K562 (cell line): Measurements from ENCODE around the gene ZP3. TPM values are rescaled to one million over a fixed set of nuclear protein-coding genes. Genes with fewer than 3 reads are reported as not detected.

Source experiments
- CHD1 ChIP-seq: fragments of 200-600 bp; sonication (generic); IDR thresholded peaks from one replicate; pipeline ENCODE4 v1.6.1; 2012; ENCODE audit warnings: mild to moderate bottlenecking, moderate library complexity, low read length, inconsistent platforms
- HDAC1 ChIP-seq, 2 experiments: fragments of 450-650 bp; IDR thresholded peaks; 2 replicates each; pipeline ENCODE4 v1.6.1; 2016 to 2017; ENCODE audit warnings: inconsistent platforms in 1 of 2, mild to moderate bottlenecking in 1 of 2, moderate library complexity in 1 of 2
- NFYB ChIP-seq: IDR thresholded peaks from 2 replicates; pipeline ENCODE4 v1.6.1; 2011; ENCODE audit warnings: mild to moderate bottlenecking, moderate library complexity; ENCODE audit not compliant: insufficient read length; ENCODE audit errors: extremely low read depth
- RNF2 ChIP-seq: sonication (generic); IDR thresholded peaks from 2 replicates; pipeline ENCODE4 v1.6.1; 2016
- ZNF12 ChIP-seq: sonication (generic); formaldehyde crosslinking; IDR thresholded peaks from 2 replicates; pipeline ENCODE4 v1.4.0; 2020; ENCODE audit warnings: mild to moderate bottlenecking, missing genetic modification reagents
- ZNF24 ChIP-seq: fragments of 450-650 bp; IDR thresholded peaks from 2 replicates; pipeline ENCODE4 v1.6.1; 2016
- polyA plus RNA-seq, 8 experiments: library from polyadenylated mRNA; depleted of rRNA in 4 of 8; stranded (reverse) in 5 of 8; unstranded in 3 of 8; fragments of >200 nt; fragmentation: Nextera tagmentation in 2 of 8; fragmentation: Illumina TruSeq in 1 of 8; extraction: Ambion mirVana in 2 of 8; extraction: Trizol in 1 of 8; gene quantifications; 2 replicates each; pipeline versions ENCODE4 v1.2.1 to v1.2.3, GENCODE V29; 2011 to 2014; ENCODE audit warnings: inconsistent platforms in 1 of 8, missing spikeins in 1 of 8
- total RNA-seq, 7 experiments: library from RNA; depleted of rRNA in 6 of 7; stranded (reverse); fragments of >200 nt in 6 of 7; fragmentation: Illumina TruSeq in 2 of 7; extraction: Trizol in 2 of 7; gene quantifications; 2 replicates each; pipeline versions ENCODE4 v1.2.1 to v1.2.3, GENCODE V29; 2011 to 2021; ENCODE audit warnings: low replicate concordance in 1 of 7
- TF ChIP-seq, protein P1 (sequence below), 3 experiments: fragments of 200-800 bp in 1 of 3; fragments of 250-450 bp in 1 of 3; fragments of 450-650 bp in 1 of 3; sonication (Bioruptor Pico) in 1 of 3; sonication (Bioruptor generic) in 1 of 3; formaldehyde crosslinking in 1 of 3; IDR thresholded peaks; 2 replicates each; pipeline versions ENCODE4 v1.6.1 to v1.8.0; 2016 to 2022; ENCODE audit warnings: mild to moderate bottlenecking in 2 of 3, missing genetic modification characterization in 2 of 3, missing compliant biosample characterization in 1 of 3, moderate library complexity in 1 of 3
- TF ChIP-seq, protein P2 (sequence below): fragments of 450-650 bp; IDR thresholded peaks from 2 replicates; pipeline ENCODE4 v1.6.1; 2016
- TF ChIP-seq, protein P3 (sequence below): fragments of 450-650 bp; formaldehyde crosslinking; conservative IDR thresholded peaks from 2 replicates; pipeline ENCODE4 v1.4.0; 2022; ENCODE audit warnings: mild to moderate bottlenecking, missing genetic modification characterization
- TF ChIP-seq, protein P4 (sequence below), 2 experiments: IDR thresholded peaks in 1 of 2; conservative IDR thresholded peaks in 1 of 2; 2 replicates each; pipeline ENCODE4 v1.6.1; 2016; ENCODE audit warnings: low read depth in 2 of 2, mild to moderate bottlenecking in 1 of 2, missing compliant biosample characterization in 1 of 2, missing genetic modification characterization in 1 of 2, moderate library complexity in 1 of 2
- TF ChIP-seq, protein P5 (sequence below): sonication (generic); formaldehyde crosslinking; IDR thresholded peaks from 2 replicates; pipeline ENCODE4 v1.8.0; 2022; ENCODE audit warnings: missing genetic modification reagents, mild to moderate bottlenecking, moderate library complexity, borderline replicate concordance
- TF ChIP-seq, protein P6 (sequence below): fragments of 250-450 bp; sonication (Bioruptor Pico); IDR thresholded peaks from 2 replicates; pipeline ENCODE4 v1.5.0; 2021; ENCODE audit warnings: mild to moderate bottlenecking, borderline replicate concordance

ZP3 gene
- total and polyA plus RNA-seq, 9 of the 15 experiments (the other 6 are each of a cell fraction or from before 2014, with no cell fraction given), result 1.4 to 3.8 (median 2.4) TPM

DNA sequence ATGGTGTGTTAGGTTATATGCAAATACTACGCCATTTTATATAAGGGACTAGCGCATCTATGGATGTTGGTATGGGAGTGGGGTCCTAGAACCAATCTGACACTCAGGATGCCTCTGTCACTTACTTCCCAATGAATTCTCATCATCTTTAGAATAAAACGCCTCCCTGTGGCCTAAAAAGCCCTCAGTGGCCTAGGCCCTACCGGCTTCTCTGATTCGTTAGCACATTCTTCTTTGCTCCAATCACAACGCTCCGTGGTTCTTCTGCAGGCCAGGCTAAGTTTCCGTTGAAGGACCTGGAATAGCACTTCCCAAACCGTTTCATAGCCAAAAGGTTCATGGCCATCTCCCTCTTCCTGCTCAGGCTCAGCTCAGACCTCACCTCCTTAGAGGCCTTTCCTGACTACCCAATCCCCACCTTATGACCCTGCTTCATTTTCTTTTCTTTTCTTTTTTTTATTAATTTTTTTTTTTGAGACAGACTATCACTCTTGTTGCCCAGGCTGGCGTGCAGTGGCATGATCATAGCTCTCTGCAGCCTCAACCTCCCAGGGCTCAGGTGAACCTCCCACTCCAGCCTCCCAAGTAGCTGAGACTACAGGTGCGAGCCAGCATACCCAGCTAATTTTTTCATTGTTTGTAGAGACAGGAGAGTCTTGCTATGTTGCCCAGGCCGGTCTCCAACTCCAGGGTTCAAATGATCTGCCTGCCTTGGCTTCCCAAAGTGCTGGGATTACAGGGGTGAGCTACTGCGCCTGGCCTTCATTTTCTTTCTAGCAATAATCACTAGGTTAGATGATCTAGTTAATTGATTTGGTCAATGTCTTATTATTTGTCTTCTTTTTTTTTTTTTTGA lies 41.4 kb upstream of the ZP3 start (continued):
- TF ChIP-seq, protein P1, sequence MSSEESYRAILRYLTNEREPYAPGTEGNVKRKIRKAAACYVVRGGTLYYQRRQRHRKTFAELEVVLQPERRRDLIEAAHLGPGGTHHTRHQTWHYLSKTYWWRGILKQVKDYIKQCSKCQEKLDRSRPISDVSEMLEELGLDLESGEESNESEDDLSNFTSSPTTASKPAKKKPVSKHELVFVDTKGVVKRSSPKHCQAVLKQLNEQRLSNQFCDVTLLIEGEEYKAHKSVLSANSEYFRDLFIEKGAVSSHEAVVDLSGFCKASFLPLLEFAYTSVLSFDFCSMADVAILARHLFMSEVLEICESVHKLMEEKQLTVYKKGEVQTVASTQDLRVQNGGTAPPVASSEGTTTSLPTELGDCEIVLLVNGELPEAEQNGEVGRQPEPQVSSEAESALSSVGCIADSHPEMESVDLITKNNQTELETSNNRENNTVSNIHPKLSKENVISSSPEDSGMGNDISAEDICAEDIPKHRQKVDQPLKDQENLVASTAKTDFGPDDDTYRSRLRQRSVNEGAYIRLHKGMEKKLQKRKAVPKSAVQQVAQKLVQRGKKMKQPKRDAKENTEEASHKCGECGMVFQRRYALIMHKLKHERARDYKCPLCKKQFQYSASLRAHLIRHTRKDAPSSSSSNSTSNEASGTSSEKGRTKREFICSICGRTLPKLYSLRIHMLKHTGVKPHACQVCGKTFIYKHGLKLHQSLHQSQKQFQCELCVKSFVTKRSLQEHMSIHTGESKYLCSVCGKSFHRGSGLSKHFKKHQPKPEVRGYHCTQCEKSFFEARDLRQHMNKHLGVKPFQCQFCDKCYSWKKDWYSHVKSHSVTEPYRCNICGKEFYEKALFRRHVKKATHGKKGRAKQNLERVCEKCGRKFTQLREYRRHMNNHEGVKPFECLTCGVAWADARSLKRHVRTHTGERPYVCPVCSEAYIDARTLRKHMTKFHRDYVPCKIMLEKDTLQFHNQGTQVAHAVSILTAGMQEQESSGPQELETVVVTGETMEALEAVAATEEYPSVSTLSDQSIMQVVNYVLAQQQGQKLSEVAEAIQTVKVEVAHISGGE (CRISPR knock-in tag; IDR thresholded peaks at IDR 0.05), result peak in 1 of 3 experiments; percentile 62; a peak in 1 of 6 replicates
- TF ChIP-seq ZNF24, result no peak
- TF ChIP-seq ZNF12 (CRISPR knock-in tag), result no peak
- TF ChIP-seq, protein P2, sequence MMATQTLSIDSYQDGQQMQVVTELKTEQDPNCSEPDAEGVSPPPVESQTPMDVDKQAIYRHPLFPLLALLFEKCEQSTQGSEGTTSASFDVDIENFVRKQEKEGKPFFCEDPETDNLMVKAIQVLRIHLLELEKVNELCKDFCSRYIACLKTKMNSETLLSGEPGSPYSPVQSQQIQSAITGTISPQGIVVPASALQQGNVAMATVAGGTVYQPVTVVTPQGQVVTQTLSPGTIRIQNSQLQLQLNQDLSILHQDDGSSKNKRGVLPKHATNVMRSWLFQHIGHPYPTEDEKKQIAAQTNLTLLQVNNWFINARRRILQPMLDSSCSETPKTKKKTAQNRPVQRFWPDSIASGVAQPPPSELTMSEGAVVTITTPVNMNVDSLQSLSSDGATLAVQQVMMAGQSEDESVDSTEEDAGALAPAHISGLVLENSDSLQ, result peak; percentile 85
- TF ChIP-seq, protein P3, sequence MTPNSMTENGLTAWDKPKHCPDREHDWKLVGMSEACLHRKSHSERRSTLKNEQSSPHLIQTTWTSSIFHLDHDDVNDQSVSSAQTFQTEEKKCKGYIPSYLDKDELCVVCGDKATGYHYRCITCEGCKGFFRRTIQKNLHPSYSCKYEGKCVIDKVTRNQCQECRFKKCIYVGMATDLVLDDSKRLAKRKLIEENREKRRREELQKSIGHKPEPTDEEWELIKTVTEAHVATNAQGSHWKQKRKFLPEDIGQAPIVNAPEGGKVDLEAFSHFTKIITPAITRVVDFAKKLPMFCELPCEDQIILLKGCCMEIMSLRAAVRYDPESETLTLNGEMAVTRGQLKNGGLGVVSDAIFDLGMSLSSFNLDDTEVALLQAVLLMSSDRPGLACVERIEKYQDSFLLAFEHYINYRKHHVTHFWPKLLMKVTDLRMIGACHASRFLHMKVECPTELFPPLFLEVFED (CRISPR knock-in tag), result peak; percentile 69; the same call in 1 of the 2 replicates
- peak; percentile 78 for TF ChIP-seq NFYB
- TF ChIP-seq, protein P4, sequence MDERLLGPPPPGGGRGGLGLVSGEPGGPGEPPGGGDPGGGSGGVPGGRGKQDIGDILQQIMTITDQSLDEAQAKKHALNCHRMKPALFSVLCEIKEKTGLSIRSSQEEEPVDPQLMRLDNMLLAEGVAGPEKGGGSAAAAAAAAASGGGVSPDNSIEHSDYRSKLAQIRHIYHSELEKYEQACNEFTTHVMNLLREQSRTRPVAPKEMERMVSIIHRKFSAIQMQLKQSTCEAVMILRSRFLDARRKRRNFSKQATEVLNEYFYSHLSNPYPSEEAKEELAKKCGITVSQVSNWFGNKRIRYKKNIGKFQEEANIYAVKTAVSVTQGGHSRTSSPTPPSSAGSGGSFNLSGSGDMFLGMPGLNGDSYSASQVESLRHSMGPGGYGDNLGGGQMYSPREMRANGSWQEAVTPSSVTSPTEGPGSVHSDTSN (CRISPR knock-in tag; IDR thresholded peaks at IDR 0.05; ENCODE audit: low read depth), result no peak
- TF ChIP-seq, protein P4 (tag; conservative IDR thresholded peaks at IDR 0.05; ENCODE audit: low read depth), result no peak
- TF ChIP-seq CHD1, result no peak
- TF ChIP-seq, protein P5, sequence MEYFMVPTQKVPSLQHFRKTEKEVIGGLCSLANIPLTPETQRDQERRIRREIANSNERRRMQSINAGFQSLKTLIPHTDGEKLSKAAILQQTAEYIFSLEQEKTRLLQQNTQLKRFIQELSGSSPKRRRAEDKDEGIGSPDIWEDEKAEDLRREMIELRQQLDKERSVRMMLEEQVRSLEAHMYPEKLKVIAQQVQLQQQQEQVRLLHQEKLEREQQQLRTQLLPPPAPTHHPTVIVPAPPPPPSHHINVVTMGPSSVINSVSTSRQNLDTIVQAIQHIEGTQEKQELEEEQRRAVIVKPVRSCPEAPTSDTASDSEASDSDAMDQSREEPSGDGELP (CRISPR knock-in tag), result no peak
- TF ChIP-seq, protein P6, sequence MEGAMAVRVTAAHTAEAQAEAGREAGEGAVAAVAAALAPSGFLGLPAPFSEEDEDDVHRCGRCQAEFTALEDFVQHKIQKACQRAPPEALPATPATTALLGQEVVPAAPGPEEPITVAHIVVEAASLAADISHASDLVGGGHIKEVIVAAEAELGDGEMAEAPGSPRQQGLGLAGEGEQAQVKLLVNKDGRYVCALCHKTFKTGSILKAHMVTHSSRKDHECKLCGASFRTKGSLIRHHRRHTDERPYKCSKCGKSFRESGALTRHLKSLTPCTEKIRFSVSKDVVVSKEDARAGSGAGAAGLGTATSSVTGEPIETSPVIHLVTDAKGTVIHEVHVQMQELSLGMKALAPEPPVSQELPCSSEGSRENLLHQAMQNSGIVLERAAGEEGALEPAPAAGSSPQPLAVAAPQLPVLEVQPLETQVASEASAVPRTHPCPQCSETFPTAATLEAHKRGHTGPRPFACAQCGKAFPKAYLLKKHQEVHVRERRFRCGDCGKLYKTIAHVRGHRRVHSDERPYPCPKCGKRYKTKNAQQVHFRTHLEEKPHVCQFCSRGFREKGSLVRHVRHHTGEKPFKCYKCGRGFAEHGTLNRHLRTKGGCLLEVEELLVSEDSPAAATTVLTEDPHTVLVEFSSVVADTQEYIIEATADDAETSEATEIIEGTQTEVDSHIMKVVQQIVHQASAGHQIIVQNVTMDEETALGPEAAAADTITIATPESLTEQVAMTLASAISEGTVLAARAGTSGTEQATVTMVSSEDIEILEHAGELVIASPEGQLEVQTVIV (CRISPR knock-in tag), result no peak
- TF ChIP-seq RNF2, result no peak
- 0 out of 4 replicates have a peak, but pooled peaks of 1 of the 2 experiments have one; percentile 29 for TF ChIP-seq HDAC1 (IDR thresholded peaks at IDR 0.05)
